MM.1S (cell line): ENCODE data around the gene AK9.

Source experiments
- DNase-seq: peaks from one replicate; pipeline ENCODE4 v3.0.0-alpha.2; 2015
- H2AFZ ChIP-seq: fragments of 300-600 bp; sonication (generic); 2 replicates; pipeline ENCODE4 v1.6.0; 2016; ENCODE audit warnings: antibody characterized with exemption, low read length
- H3F3A ChIP-seq: fragments of 300-600 bp; sonication (generic); 2 replicates; pipeline ENCODE4 v1.6.1; 2016; ENCODE audit warnings: mild to moderate bottlenecking, antibody characterized with exemption, low read length, moderate library complexity, mixed read lengths; ENCODE audit not compliant: insufficient read depth
- H3K27ac ChIP-seq: fragments of 300-600 bp; sonication (generic); 2 replicates; pipeline ENCODE4 v1.5.1; 2016; ENCODE audit warnings: mild to moderate bottlenecking, low read length
- H3K27me3 ChIP-seq: fragments of 300-600 bp; sonication (generic); replicated peaks from 2 replicates; pipeline ENCODE4 v1.6.0; 2016; ENCODE audit warnings: low read length; ENCODE audit not compliant: insufficient read depth
- H3K36me3 ChIP-seq: fragments of 300-600 bp; sonication (generic); replicated peaks from 2 replicates; pipeline ENCODE4 v1.6.1; 2016; ENCODE audit warnings: mild to moderate bottlenecking, low read length, mixed read lengths; ENCODE audit not compliant: insufficient read depth
- H3K4me1 ChIP-seq: fragments of 300-600 bp; sonication (generic); 2 replicates; pipeline ENCODE4 v1.6.1; 2016; ENCODE audit warnings: low read length, mixed read lengths
- H3K4me2 ChIP-seq: fragments of 300-600 bp; sonication (generic); 2 replicates; pipeline ENCODE4 v1.6.0; 2016; ENCODE audit warnings: low read depth, low read length
- H3K4me3 ChIP-seq: fragments of 300-600 bp; sonication (generic); 2 replicates; pipeline ENCODE4 v1.5.1; 2016; ENCODE audit warnings: low read length, mixed read lengths
- H3K79me2 ChIP-seq: fragments of 300-600 bp; sonication (generic); 2 replicates; pipeline ENCODE4 v1.6.1; 2016; ENCODE audit warnings: mixed run types, low read length, mixed read lengths
- H3K9ac ChIP-seq: fragments of 300-600 bp; sonication (generic); 2 replicates; pipeline ENCODE4 v1.6.1; 2016; ENCODE audit warnings: low read length, mixed read lengths
- H3K9me2 ChIP-seq: fragments of 300-600 bp; sonication (generic); replicated peaks from 2 replicates; pipeline ENCODE4 v1.6.1; 2016; ENCODE audit warnings: mild to moderate bottlenecking, low read length, mixed read lengths; ENCODE audit not compliant: insufficient read depth
- H3K9me3 ChIP-seq: fragments of 300-600 bp; sonication (generic); replicated peaks from 2 replicates; pipeline ENCODE4 v1.6.1; 2016; ENCODE audit warnings: mild to moderate bottlenecking, low read length, mixed read lengths; ENCODE audit not compliant: insufficient read depth
- H4K20me1 ChIP-seq: fragments of 300-600 bp; sonication (generic); 2 replicates; pipeline ENCODE4 v1.6.1; 2016; ENCODE audit warnings: mild to moderate bottlenecking, low read length, moderate library complexity, mixed read lengths; ENCODE audit not compliant: insufficient read depth
- CTCF ChIP-seq: fragments of 300-600 bp; sonication (generic); IDR thresholded peaks from 2 replicates; pipeline ENCODE4 v1.5.1; 2016; ENCODE audit warnings: antibody characterized with exemption, low read length, mixed read lengths
- EZH2 ChIP-seq: fragments of 300-600 bp; sonication (generic); optimal IDR thresholded peaks from 2 replicates; pipeline ENCODE3; 2017; ENCODE audit warnings: low read depth, mild to moderate bottlenecking, antibody characterized with exemption, low read length, mixed read lengths
- EZH2phosphoT487 ChIP-seq: fragments of 300-600 bp; sonication (generic); IDR thresholded peaks from 2 replicates; pipeline ENCODE4 v1.6.1; 2018; ENCODE audit warnings: antibody characterized with exemption, low read length

Gene AK9

DNA sequence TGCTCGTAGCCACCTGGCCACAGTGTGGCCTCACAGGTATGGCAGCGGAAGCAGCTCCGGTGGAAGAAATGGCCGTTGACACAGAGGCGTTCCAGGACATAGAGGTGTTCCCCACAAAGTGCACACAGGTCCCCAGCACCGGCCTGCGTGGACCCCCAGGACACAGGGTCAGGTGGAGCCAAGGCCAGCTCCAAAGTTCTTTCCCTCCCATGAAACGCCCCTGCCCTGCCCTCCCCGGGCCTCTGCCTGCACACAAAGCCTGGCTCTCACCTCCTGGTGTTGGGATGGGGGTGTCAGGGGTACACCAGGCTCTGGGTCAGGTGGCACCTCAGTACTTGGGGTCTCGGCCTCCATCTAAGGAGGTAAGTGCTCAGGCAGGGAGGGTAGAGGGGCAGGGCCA is 243.9 kb downstream of the AK9 start:
- no peaks in the 10 kb centered on the region for H3K9me2 ChIP-seq
- no peaks in the 10 kb centered on the region for H3F3A ChIP-seq
- no peak for DNase-seq
- H4K20me1 ChIP-seq, result no peaks in the 10 kb centered on the region
- H2AFZ ChIP-seq, result no peak overlapping the region
- peaks cover 9% of the 10 kb centered on the region; the same call in 1 of the 2 replicates for H3K79me2 ChIP-seq
- no peaks in the 10 kb centered on the region for H3K9me3 ChIP-seq
- no peak for TF ChIP-seq EZH2phosphoT487
- no peak for TF ChIP-seq EZH2
- TF ChIP-seq CTCF, result no peak
- H3K4me2 ChIP-seq, result no peak overlapping the region
- 0 out of 2 replicates have a peak, but pooled peaks cover under 1% of the 10 kb centered on the region for H3K4me1 ChIP-seq
- no peaks in the 10 kb centered on the region; the same call in 1 of the 2 replicates for H3K36me3 ChIP-seq
- no peak overlapping the region for H3K4me3 ChIP-seq
- H3K27me3 ChIP-seq, result no peaks in the 10 kb centered on the region
- no peak overlapping the region for H3K27ac ChIP-seq
- no peak overlapping the region for H3K9ac ChIP-seq

DNA sequence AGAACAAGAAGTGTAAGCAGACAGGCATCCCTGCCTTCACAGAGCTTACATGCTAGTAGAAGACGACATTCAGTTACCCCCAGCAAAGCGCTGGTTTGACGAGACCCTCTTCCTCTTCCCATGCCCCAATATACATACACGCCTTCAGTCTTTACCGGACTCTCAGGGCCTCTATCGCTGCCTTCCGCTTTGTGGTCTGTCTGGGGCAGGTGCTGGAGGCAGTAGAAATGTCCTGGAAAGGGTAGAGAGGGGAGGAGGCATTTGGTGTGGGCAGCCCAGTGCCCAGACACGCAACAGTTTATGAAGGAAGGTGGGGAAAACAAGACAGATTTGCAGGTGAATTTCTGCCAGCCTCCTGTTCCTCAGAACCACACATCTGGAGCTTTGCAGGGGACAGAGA is 244.5 kb downstream of the AK9 start:
- no peak overlapping the region for H3K9ac ChIP-seq
- TF ChIP-seq EZH2 (no peak), CTCF (no peak), EZH2phosphoT487 (no peak)
- no peaks in the 10 kb centered on the region for H3K27me3 ChIP-seq
- H3K9me2 ChIP-seq, result no peaks in the 10 kb centered on the region
- no peak overlapping the region for H3K4me3 ChIP-seq
- H3K4me1 ChIP-seq, result 0 out of 2 replicates have a peak, but pooled peaks cover 6% of the 10 kb centered on the region
- DNase-seq, result no peak
- H3K9me3 ChIP-seq, result no peaks in the 10 kb centered on the region
- H3K36me3 ChIP-seq, result no peaks in the 10 kb centered on the region; the same call in 1 of the 2 replicates
- H4K20me1 ChIP-seq, result no peaks in the 10 kb centered on the region
- no peak overlapping the region for H3K27ac ChIP-seq
- no peak overlapping the region for H3K4me2 ChIP-seq
- peaks cover 14% of the 10 kb centered on the region for H3K79me2 ChIP-seq
- no peak overlapping the region for H2AFZ ChIP-seq
- peaks cover 2% of the 10 kb centered on the region; the same call in 1 of the 2 replicates for H3F3A ChIP-seq

- Histone ChIP-seq H3K4me1 (0 out of 2 replicates have a peak, but pooled peaks cover 6% of the 10 kb centered on the region), H3K4me2 (no peak overlapping the region), H3F3A (peaks cover 6% of the 10 kb centered on the region; the same call in 1 of the 2 replicates), H3K27me3 (no peaks in the 10 kb centered on the region), H4K20me1 (no peaks in the 10 kb centered on the region), H3K9me2 (no peaks in the 10 kb centered on the region), H3K4me3 (no peak overlapping the region), H3K79me2 (peaks cover 19% of the 10 kb centered on the region), H3K36me3 (no peaks in the 10 kb centered on the region; the same call in 1 of the 2 replicates), H2AFZ (no peak overlapping the region), H3K9me3 (no peaks in the 10 kb centered on the region), H3K9ac (no peak overlapping the region), H3K27ac (no peak overlapping the region)
- no peak for TF ChIP-seq EZH2phosphoT487
- no peak for TF ChIP-seq EZH2
- no peak for TF ChIP-seq CTCF
- DNase-seq, result no peak
These were observed 244.9 kb downstream of the AK9 start for GRCh38 chr6:109446072-109446471.
